ENCODE data around the gene C2CD4A. TPM values are rescaled to one million over a fixed set of nuclear protein-coding genes. Genes with fewer than 3 reads are reported as not detected.

The C2CD4A gene
- total RNA-seq, 1 donor = not detected

DNA sequence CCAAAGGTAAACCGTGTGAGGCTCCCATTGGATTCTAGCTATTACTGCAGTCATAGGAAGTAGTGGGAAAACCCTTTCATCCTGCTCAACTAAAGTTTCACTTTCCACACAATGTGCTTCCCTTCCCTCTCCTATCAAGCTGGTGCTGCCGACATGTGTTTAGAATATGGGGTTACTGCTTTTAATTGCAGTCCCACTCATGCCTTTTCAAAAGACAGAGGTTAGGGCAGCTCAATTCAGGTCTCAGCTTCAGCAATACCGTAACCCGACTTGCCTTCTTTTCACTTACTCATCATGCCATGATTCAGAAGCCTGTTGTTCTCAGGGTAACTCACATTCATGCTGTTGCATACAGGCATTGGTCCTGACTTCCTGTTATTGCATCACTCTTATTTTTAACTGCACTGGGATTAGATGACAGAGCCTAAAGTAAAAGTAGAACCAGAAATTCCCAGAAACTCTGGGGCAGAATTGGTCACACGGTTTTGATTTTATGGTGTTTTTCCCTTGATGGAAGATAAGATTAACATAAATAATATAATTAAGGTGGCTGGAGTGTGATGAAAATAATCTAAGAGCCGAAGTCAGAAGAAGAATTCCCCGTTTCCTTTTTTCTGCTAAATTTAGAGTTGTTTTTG is 52.6 kb downstream of the C2CD4A start:
- H3K9me3 ChIP-seq (ENCODE audit: low read depth, low read length) = no peaks in the 10 kb centered on the region
- H2AFZ ChIP-seq (ENCODE audit: low read length) = peak overlapping the region; percentile 61
- H3K79me2 ChIP-seq (ENCODE audit: insufficient read depth, low read length) = no peaks in the 10 kb centered on the region
- H3K27me3 ChIP-seq (ENCODE audit: insufficient read depth, low read length) = no peaks in the 10 kb centered on the region
- H3K4me3 ChIP-seq (ENCODE audit: insufficient read depth, low read length) = peak overlapping the region; percentile 41
- H4K20me1 ChIP-seq (ENCODE audit: insufficient read depth, low read length) = no peaks in the 10 kb centered on the region
- DNase-seq (ENCODE audit: insufficient read length, low spot score, missing footprints) = peak; percentile 81
- no peaks in the 10 kb centered on the region for H3K36me3 ChIP-seq (ENCODE audit: insufficient read depth, low read length)
- H3K27ac ChIP-seq (ENCODE audit: low read depth, low read length) = peak overlapping the region; percentile 78
- peak overlapping the region; percentile 74 for H3K4me2 ChIP-seq (ENCODE audit: insufficient read depth, low read length)
- peaks cover 13% of the 10 kb centered on the region for H3K4me1 ChIP-seq (ENCODE audit: insufficient read depth, low read length)
- TF ChIP-seq, protein P1, sequence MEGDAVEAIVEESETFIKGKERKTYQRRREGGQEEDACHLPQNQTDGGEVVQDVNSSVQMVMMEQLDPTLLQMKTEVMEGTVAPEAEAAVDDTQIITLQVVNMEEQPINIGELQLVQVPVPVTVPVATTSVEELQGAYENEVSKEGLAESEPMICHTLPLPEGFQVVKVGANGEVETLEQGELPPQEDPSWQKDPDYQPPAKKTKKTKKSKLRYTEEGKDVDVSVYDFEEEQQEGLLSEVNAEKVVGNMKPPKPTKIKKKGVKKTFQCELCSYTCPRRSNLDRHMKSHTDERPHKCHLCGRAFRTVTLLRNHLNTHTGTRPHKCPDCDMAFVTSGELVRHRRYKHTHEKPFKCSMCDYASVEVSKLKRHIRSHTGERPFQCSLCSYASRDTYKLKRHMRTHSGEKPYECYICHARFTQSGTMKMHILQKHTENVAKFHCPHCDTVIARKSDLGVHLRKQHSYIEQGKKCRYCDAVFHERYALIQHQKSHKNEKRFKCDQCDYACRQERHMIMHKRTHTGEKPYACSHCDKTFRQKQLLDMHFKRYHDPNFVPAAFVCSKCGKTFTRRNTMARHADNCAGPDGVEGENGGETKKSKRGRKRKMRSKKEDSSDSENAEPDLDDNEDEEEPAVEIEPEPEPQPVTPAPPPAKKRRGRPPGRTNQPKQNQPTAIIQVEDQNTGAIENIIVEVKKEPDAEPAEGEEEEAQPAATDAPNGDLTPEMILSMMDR (IDR thresholded peaks at IDR 0.05; ENCODE audit: extremely low read depth, low read depth, low read length) = no peak

DNA sequence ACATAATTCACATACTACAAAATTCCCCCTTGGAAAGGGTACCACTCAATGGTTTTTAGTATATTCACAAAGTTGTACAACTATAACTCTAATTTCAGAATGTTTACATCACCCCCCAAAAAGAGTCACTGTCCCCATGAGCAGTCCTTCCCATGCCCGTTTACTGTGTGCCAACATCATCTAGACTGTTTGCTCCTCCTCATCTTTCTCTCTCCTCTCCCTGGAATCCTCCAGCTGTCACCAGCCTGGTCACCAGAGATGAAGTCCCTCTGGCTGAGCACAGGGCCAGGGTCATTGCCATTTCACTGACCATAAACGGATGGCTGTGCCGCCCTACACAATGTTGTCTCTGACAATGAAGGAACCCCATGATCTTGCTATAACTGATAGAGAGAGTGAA is 53.1 kb downstream of the C2CD4A start:
- no peak for DNase-seq (ENCODE audit: insufficient read length, low spot score, missing footprints)
- no peaks in the 10 kb centered on the region for H3K27me3 ChIP-seq (ENCODE audit: insufficient read depth, low read length)
- H3K4me2 ChIP-seq (ENCODE audit: insufficient read depth, low read length) = peak overlapping the region; percentile 74
- no peak overlapping the region for H3K4me3 ChIP-seq (ENCODE audit: insufficient read depth, low read length)
- H4K20me1 ChIP-seq (ENCODE audit: insufficient read depth, low read length) = no peaks in the 10 kb centered on the region
- H3K4me1 ChIP-seq (ENCODE audit: insufficient read depth, low read length) = peaks cover 13% of the 10 kb centered on the region
- no peaks in the 10 kb centered on the region for H3K79me2 ChIP-seq (ENCODE audit: insufficient read depth, low read length)
- H3K36me3 ChIP-seq (ENCODE audit: insufficient read depth, low read length) = no peaks in the 10 kb centered on the region
- H3K27ac ChIP-seq (ENCODE audit: low read depth, low read length) = peak overlapping the region; percentile 78
- H2AFZ ChIP-seq (ENCODE audit: low read length) = no peak overlapping the region
- TF ChIP-seq, protein P1 (IDR thresholded peaks at IDR 0.05; ENCODE audit: extremely low read depth, low read depth, low read length) = no peak
- no peaks in the 10 kb centered on the region for H3K9me3 ChIP-seq (ENCODE audit: low read depth, low read length)

Other genes with a start within 250 kb of the C2CD4A start
- 117 and 142 TPM in 2 replicates for gene VPS13C, start 6.5 kb upstream of the C2CD4A start, total RNA-seq
- gene C2CD4B, start 98.3 kb downstream of the C2CD4A start, total RNA-seq = not detected in 2 replicates